GM12878 (cell line): ENCODE data around the gene SLX4IP. TPM values are rescaled to one million over a fixed set of nuclear protein-coding genes. Genes with fewer than 3 reads are reported as not detected.

Source experiments
- CBFB ChIP-seq: IDR thresholded peaks from 2 replicates; pipeline ENCODE4 v1.6.1; 2016; ENCODE audit warnings: antibody characterized with exemption, low read depth
- CREM ChIP-seq: IDR thresholded peaks from 2 replicates; pipeline ENCODE4 v1.6.1; 2014; ENCODE audit warnings: antibody characterized with exemption, low read depth
- E2F4 ChIP-seq: IDR thresholded peaks from 2 replicates; pipeline ENCODE4 v1.6.1; 2012; ENCODE audit warnings: low read depth, low read length, improper control_type of control experiment
- E2F8 ChIP-seq: fragments of 450-650 bp; IDR thresholded peaks from 2 replicates; pipeline ENCODE4 v1.6.1; 2018; ENCODE audit warnings: mild to moderate bottlenecking, low read depth, moderate library complexity; ENCODE audit not compliant: partially characterized antibody
- ETV6 ChIP-seq, 2 experiments: fragments of 450-650 bp in 1 of 2; IDR thresholded peaks in 1 of 2; conservative IDR thresholded peaks in 1 of 2; 2 replicates each; pipeline ENCODE4 v1.6.1; 2014; ENCODE audit warnings: antibody characterized with exemption in 1 of 2, borderline replicate concordance in 1 of 2, low read depth in 1 of 2, mild to moderate bottlenecking in 1 of 2, moderate library complexity in 1 of 2
- LARP7 ChIP-seq: fragments of 450-650 bp; IDR thresholded peaks from 2 replicates; pipeline ENCODE4 v1.6.1; 2017; ENCODE audit warnings: mild to moderate bottlenecking
- MAX ChIP-seq: IDR thresholded peaks from 2 replicates; pipeline ENCODE4 v1.6.1; 2012; ENCODE audit warnings: low read depth, low read length, improper control_type of control experiment
- MEF2B ChIP-seq: fragments of 450-650 bp; IDR thresholded peaks from 2 replicates; pipeline ENCODE4 v1.6.1; 2018; ENCODE audit warnings: mild to moderate bottlenecking, moderate library complexity; ENCODE audit not compliant: partially characterized antibody, poor library complexity, severe bottlenecking
- NBN ChIP-seq: fragments of 450-650 bp; IDR thresholded peaks from 2 replicates; pipeline ENCODE4 v1.6.1; 2016
- NKRF ChIP-seq: fragments of 450-650 bp; conservative IDR thresholded peaks from 2 replicates; pipeline ENCODE4 v1.6.1; 2017; ENCODE audit warnings: mild to moderate bottlenecking, moderate library complexity
- PAX5 ChIP-seq: IDR thresholded peaks from 2 replicates; pipeline ENCODE4 v1.6.1; 2011; ENCODE audit warnings: low read depth, low read length, borderline replicate concordance
- POU2F2 ChIP-seq: IDR thresholded peaks from 3 replicates; pipeline ENCODE4 v1.6.1; 2011; ENCODE audit warnings: low read depth, mild to moderate bottlenecking, low read length, borderline replicate concordance
- RAD51 ChIP-seq: fragments of 450-650 bp; IDR thresholded peaks from 2 replicates; pipeline ENCODE4 v1.6.1; 2016; ENCODE audit warnings: moderate library complexity, mild to moderate bottlenecking, inconsistent platforms
- RELB ChIP-seq: fragments of 450-650 bp; IDR thresholded peaks from 2 replicates; pipeline ENCODE4 v1.6.1; 2017; ENCODE audit warnings: low read depth, mild to moderate bottlenecking, moderate library complexity
- SIX5 ChIP-seq: IDR thresholded peaks from 2 replicates; pipeline ENCODE4 v1.6.1; 2011; ENCODE audit warnings: mild to moderate bottlenecking, low read depth, low read length, moderate library complexity; ENCODE audit not compliant: severe bottlenecking
- STAT3 ChIP-seq: IDR thresholded peaks from 2 replicates; pipeline ENCODE4 v1.6.1; 2011; ENCODE audit warnings: low read depth, low read length, improper control_type of control experiment
- TAF1 ChIP-seq: IDR thresholded peaks from 2 replicates; pipeline ENCODE4 v1.6.1; 2011; ENCODE audit warnings: mild to moderate bottlenecking, low read depth, low read length, borderline replicate concordance
- ZSCAN29 ChIP-seq: fragments of 450-650 bp; IDR thresholded peaks from 2 replicates; pipeline ENCODE4 v1.6.1; 2017; ENCODE audit warnings: mild to moderate bottlenecking, moderate library complexity
- polyA plus RNA-seq, 11 experiments: library from polyadenylated mRNA; depleted of rRNA in 4 of 11; unstranded in 6 of 11; stranded (reverse) in 5 of 11; fragments of >200 nt; fragmentation: Nextera tagmentation in 4 of 11; fragmentation: Illumina TruSeq in 1 of 11; extraction: Ambion mirVana in 4 of 11; extraction: Trizol in 1 of 11; gene quantifications; 1 replicate in 1 of 11; 2 replicates in 10 of 11; pipeline versions ENCODE4 v1.2.1 to v1.2.3, GENCODE V29; 2011 to 2016; ENCODE audit warnings: inconsistent platforms in 2 of 11, missing spikeins in 2 of 11, low read depth in 1 of 11
- total RNA-seq, 4 experiments: library from RNA; depleted of rRNA in 3 of 4; stranded (reverse); fragments of >200 nt in 3 of 4; fragmentation: Illumina TruSeq in 1 of 4; extraction: Trizol in 1 of 4; gene quantifications; 2 replicates each; pipeline versions ENCODE4 v1.2.1 to v1.2.3, GENCODE V29; 2013 to 2021

Gene SLX4IP
- total and polyA plus RNA-seq, 10 of the 15 experiments (the other 5 are each of a cell fraction or from before 2014, with no cell fraction given) = 2.2 to 11.0 (median 6.3) TPM

GRCh38 chr20:10478205-10478604 is 43.1 kb downstream of the SLX4IP start (continued):
- TF ChIP-seq STAT3 (no peak), MAX (no peak), LARP7 (no peak), E2F8 (no peak), PAX5 (no peak), CREM (0 out of 2 replicates have a peak, but pooled peaks have one; percentile 34), POU2F2 (no peak), RAD51 (no peak), TAF1 (no peak), MEF2B (peak; percentile 43), E2F4 (no peak), RELB (peak; percentile 49; the same call in 1 of the 2 replicates), CBFB (no peak), ETV6 (conservative IDR thresholded peaks at IDR 0.05 in 1 of 2, IDR thresholded peaks at IDR 0.05 in 1 of 2; ENCODE audit: borderline replicate concordance in 1 of 2, low read depth in 1 of 2) (peak in 1 of 2 experiments; percentile 73; a peak in 1 of 4 replicates), NKRF (no peak), NBN (no peak), ZSCAN29 (no peak), SIX5 (no peak)
